Epithelial cell of alveolus of lung (primary cell): ENCODE measurements around the gene GPRIN3. TPM values are rescaled to one million over a fixed set of nuclear protein-coding genes. Genes with fewer than 3 reads are reported as not detected.

Experiments
- total RNA-seq: library from RNA; depleted of rRNA; stranded (reverse); fragments of >200 nt; gene quantifications from 2 replicates; pipeline ENCODE4 v1.2.1, GENCODE V29; 2015

Gene GPRIN3
- 0.65 and 1.7 TPM in 2 replicates for total RNA-seq

DNA sequence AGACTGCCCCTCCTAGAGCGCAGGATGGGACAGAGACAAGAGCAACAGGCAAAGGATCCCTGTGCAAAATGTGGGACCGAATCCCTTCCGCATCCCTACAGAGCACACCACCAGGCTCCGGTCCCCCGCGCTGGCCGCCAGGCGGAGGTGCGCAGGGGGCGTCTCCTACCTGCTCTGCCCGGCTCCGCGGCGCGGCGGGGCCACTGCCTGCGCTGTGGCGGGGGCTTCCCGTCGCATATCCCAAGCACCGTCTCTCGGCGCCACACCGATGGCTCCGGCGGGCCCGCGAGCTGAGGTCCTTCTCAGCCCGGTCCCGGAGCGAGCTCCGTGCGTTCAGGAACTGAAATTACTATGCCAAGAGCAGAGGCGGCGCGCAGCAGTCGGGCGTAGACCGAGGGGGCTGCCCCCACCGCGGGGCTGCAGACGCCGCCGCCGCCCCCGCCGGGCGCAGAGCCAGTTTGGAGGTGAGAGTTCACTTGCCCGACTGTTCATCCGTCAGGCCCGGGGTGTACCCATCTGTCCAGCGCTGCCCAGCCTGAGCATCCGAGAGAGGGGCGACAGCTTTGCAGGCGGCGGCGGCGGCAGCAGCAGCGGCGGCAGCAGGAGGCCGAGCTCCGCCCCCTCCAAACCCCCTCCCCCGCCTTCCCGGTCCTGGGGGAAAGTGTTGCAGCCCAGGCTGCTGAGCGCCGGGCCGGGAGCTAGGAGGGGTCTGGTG is at the start of gene GPRIN3:
Gene GPRIN3, minus strand, starts transcription at position 355 of the 715 bp plus-strand sequence. CDS start 57,690 bp downstream, outside the sequence.

Other genes with a start within 250 kb of the GPRIN3 start
- 7.1 and 25.5 TPM in 2 replicates for gene TIGD2, start 196.3 kb downstream of the GPRIN3 start, total RNA-seq